GM20431 (cell line): Measurements from ENCODE around the gene NAA25.

Experiments
- in situ Hi-C: fragments of 300-500 bp; cut with MseI, MboI; formaldehyde crosslinking; loops from one replicate; pipeline ENCODE4 v1.15.0; 2020; ENCODE audit warnings: low sequenced_read_pairs; ENCODE audit not compliant: unreplicated experiment

The NAA25 gene

DNA sequence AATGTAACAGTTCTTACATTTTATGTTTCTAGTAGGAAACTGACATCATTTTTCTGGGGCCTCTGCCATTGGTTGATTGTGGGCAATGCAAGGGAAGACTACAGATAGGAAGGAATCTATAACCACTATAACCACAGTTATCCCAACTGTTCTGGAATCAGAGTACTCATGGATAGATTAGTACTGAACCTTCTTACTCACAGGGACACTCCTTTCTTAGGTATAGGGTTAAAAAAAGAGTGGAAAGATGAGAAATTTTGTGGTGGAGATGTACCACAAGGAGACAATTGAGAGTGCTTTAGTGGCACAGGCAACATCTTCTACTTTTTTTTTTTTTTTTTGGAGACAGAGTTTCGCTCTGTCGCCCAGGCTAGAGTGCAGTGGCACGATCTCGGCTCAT lies 116.6 kb downstream of the NAA25 start:
- in situ Hi-C loops, result no loop called here

DNA sequence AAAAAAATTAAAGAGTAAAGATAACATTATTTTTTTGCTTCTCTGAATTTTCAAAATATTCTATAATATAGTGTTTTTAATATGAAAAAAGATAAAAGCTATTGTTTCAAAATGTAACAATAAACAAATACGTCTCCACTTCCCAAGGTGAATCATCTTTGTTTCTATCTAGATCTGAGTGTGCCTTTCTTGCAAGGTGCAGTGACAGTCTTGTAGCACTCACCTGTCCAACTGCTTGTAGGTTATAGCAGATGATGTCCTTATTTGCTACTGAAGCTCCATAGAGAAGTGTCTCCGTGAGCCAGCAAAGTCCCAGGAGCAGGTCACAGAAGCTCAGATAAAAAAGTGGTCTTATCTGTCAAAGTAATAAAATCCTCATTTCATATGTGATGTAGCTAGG lies 117.0 kb downstream of the NAA25 start:
- in situ Hi-C loops, result no loop called here

DNA sequence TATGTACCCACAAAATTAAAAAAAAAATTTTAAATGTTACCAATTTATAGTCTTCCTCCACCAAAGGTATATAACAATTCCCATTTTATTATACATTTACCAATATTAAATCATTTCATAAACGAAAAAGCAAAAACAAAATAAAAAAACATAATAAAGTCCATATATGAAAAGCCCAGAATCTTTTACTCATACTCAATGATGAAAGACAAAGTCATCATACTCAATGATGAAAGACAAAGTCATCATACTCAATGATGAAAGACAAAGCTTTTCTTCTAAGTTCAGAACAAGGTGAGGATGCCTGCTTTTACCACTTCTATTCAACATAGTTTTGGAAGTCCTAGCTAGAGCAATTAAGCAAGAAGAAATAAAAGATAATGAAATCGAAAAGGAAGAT lies 123.8 kb downstream of the NAA25 start:
- in situ Hi-C loops, result no loop called here

DNA sequence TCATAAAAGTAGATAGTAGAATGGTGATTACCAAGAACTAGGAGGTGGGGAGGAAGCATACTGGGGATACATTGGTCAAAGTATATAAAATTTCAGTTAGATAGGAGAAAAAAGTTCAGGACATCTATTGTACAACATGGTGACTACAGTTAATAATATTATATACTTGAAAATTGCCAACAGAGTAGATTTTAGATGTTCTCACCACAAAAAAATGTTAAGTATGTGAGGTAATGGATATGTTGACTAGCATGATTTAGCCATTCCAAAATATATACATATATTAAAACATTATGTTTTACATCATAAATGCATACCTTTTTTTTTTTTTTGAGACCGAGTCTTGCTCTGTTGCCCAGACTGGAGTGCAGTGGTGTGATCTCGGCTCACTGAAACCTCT lies 126.6 kb downstream of the NAA25 start:
- in situ Hi-C loops, result no loop called here

DNA sequence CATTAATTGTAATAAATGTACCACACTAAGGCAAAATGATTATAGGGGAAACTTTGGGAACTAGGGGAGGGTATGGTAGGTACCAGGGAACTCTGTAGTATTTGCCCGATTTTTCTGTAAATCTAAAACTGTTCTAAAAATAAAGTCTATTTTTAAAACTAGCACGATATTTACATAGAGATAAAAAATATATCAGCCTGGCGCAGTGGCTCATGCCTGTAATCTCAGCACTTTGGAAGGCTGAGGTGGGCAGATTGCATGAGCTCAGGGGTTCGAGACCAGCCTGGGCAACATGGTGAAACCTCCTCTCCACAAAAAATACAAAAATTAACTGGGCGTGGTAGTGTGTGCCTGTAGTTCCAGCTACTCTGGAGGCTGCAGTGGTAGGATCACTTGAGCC lies 128.0 kb downstream of the NAA25 start:
- in situ Hi-C loops, result no loop called here

DNA sequence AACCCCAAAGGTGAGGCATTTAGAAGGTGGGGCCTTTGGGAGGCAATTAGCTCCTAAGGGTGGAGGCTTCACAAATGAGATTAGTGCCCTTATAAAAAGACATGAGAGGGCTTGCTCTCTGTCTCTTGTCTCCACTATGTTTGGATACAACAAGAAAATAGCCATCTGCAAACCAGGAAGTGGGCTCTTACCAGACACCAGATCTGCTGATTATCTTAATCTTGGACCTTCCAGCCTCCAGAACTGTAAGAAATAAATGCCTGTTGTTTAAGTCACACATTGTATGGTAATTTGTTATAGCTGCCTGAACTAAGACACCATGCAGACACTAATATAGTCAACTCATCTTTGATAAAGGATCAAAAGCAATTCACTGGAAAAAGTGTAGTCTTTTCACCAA lies 130.0 kb downstream of the NAA25 start:
- in situ Hi-C loops, result no loop called here

DNA sequence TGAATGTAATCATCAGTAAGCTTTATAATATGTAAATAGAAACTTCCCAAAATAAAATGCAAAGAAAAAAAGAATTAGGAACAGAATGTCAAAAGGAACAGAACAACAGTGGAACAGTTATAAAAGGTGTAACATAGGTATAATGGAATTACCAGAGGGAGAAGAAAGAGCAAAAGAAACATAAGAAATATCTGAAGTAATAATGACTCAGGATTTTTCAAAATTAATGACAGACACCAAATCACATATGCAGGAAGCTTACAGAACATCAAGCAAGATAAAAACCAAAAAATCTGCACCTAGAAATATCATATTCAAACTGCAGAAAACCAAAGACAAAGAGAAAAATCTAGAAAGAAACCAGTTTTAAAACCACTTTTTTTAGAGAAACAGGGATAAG lies 131.7 kb downstream of the NAA25 start:
- in situ Hi-C loops, result no loop called here
